ENCODE data around the gene ACSL1. TPM values are rescaled to one million over a fixed set of nuclear protein-coding genes. Genes with fewer than 3 reads are reported as not detected.

The ACSL1 gene
- total RNA-seq, 1 experiment from 2014 or later = 3.5 TPM

GRCh38 chr4:184790826-184791225 lies 34.9 kb downstream of the ACSL1 start:
- Histone ChIP-seq H4K5ac (ENCODE audit: insufficient read length, low read depth, low read length) (no peak overlapping the region), H2BK20ac (ENCODE audit: low read depth, low read length, poor library complexity, severe bottlenecking) (no peak overlapping the region), H3K23me2 (ENCODE audit: insufficient read length, low read depth, low read length, poor library complexity, severe bottlenecking) (no peaks in the 10 kb centered on the region), H3K27ac (ENCODE audit: insufficient read length, low read depth, low read length) (no peak overlapping the region), H3K9ac (ENCODE audit: extremely low read depth, insufficient read length, low read length) (no peak overlapping the region), H3K4ac (ENCODE audit: low read depth, low read length) (no peak overlapping the region), H3T11ph (ENCODE audit: low read length) (no peak overlapping the region), H3K23ac (ENCODE audit: insufficient read length, low read depth, low read length) (no peak overlapping the region), H3K56ac (ENCODE audit: insufficient read length, low read depth, low read length) (no peak overlapping the region), H2AFZ (ENCODE audit: low read length) (no peak overlapping the region), H2BK120ac (ENCODE audit: low read depth, low read length, poor library complexity, severe bottlenecking) (no peak overlapping the region), H3K18ac (ENCODE audit: insufficient read length, low read depth, low read length) (no peak overlapping the region), H2AK5ac (ENCODE audit: insufficient read length, low read length) (no peak overlapping the region), H3K9me3 (ENCODE audit: control insufficient read depth, low read depth, low read length) (no peaks in the 10 kb centered on the region), H3K79me2 (ENCODE audit: insufficient read depth, low read length) (no peaks in the 10 kb centered on the region; the same call in 1 of the 2 replicates), H3K79me1 (ENCODE audit: insufficient read depth, low read depth, low read length, poor library complexity, severe bottlenecking) (no peaks in the 10 kb centered on the region), H4K8ac (replicated peaks; ENCODE audit: insufficient read length, low read depth, low read length) (no peak overlapping the region), H4K20me1 (ENCODE audit: control insufficient read depth, insufficient read depth, insufficient read length) (no peaks in the 10 kb centered on the region), H3K4me1 (ENCODE audit: insufficient read depth, low read length) (no peaks in the 10 kb centered on the region), H2BK12ac (ENCODE audit: insufficient read length, low read depth, low read length) (no peak overlapping the region), H4K91ac (ENCODE audit: insufficient read length, low read depth, low read length) (no peak overlapping the region), H3K4me2 (ENCODE audit: insufficient read depth, insufficient read length, low read length) (no peak overlapping the region), H2BK5ac (ENCODE audit: insufficient read length, low read length) (no peak overlapping the region), H3K27me3 (ENCODE audit: insufficient read depth, low read length) (no peaks in the 10 kb centered on the region), H3K14ac (ENCODE audit: insufficient read depth, low read length) (no peak overlapping the region; the same call in 1 of the 2 replicates), H2BK15ac (ENCODE audit: low read depth, low read length) (no peak overlapping the region)
- H3K4me1 Mint-ChIP-seq = peaks cover 9 to 11% of the 10 kb centered on the region in 2 experiments
- H3K27me3 Mint-ChIP-seq (ENCODE audit: low read depth) = no peaks in the 10 kb centered on the region; the same call in 1 of the 2 replicates
- no peak overlapping the region for H3K27ac Mint-ChIP-seq
- H3K4me3 Mint-ChIP-seq = no peak overlapping the region; a peak in 1 of 5 replicates
- WGBS (ENCODE audit: extremely low coverage, insufficient read length, low lambda C conversion rate) = no CpG with 5 or more reads among the region's 3 CpGs
- TF ChIP-seq, protein P1, sequence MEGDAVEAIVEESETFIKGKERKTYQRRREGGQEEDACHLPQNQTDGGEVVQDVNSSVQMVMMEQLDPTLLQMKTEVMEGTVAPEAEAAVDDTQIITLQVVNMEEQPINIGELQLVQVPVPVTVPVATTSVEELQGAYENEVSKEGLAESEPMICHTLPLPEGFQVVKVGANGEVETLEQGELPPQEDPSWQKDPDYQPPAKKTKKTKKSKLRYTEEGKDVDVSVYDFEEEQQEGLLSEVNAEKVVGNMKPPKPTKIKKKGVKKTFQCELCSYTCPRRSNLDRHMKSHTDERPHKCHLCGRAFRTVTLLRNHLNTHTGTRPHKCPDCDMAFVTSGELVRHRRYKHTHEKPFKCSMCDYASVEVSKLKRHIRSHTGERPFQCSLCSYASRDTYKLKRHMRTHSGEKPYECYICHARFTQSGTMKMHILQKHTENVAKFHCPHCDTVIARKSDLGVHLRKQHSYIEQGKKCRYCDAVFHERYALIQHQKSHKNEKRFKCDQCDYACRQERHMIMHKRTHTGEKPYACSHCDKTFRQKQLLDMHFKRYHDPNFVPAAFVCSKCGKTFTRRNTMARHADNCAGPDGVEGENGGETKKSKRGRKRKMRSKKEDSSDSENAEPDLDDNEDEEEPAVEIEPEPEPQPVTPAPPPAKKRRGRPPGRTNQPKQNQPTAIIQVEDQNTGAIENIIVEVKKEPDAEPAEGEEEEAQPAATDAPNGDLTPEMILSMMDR (conservative IDR thresholded peaks at IDR 0.05) = no peak
- no peaks in the 10 kb centered on the region for H3K9me3 Mint-ChIP-seq
- no peaks in the 10 kb centered on the region for H3K36me3 Mint-ChIP-seq (ENCODE audit: insufficient read depth in 1 of 3, low read depth in 3 of 3)
- no peak for DNase-seq
